Neural cell (in vitro differentiated cells): ENCODE data around the gene SECTM1.

Experiments
- EP300 ChIP-seq: fragments of 450-650 bp; conservative IDR thresholded peaks from 2 replicates; pipeline ENCODE4 v1.6.1; 2014; ENCODE audit warnings: antibody characterized with exemption, mild to moderate bottlenecking, moderate library complexity; ENCODE audit not compliant: poor library complexity, severe bottlenecking
- EZH2 ChIP-seq: fragments of 200-600, 300-800 bp; shearing (Covaris generic), sonication (generic); IDR thresholded peaks from 2 replicates; pipeline ENCODE4 v1.6.1; 2014; ENCODE audit warnings: antibody characterized with exemption, low read length, borderline replicate concordance, mild to moderate bottlenecking; ENCODE audit not compliant: insufficient read depth, poor library complexity, severe bottlenecking
- REST ChIP-seq: IDR thresholded peaks from 2 replicates; pipeline ENCODE4 v1.6.1; 2012; ENCODE audit warnings: borderline replicate concordance

- TF ChIP-seq REST (no peak), EP300 (no peak), EZH2 (no peak)
These were observed 39.3 kb downstream of the SECTM1 start for GRCh38 chr17:82294064-82294773.
